Epithelial cell of proximal tubule (primary cell): ENCODE data around the gene SCNN1G. TPM values are rescaled to one million over a fixed set of nuclear protein-coding genes. Genes with fewer than 3 reads are reported as not detected.
A peak's percentile ranks its signal among the peaks of the same experiment; 100 is the strongest.

Source experiments
- DNase-seq: peaks from one replicate; pipeline ENCODE4 v3.0.0-alpha.2; 2011; ENCODE audit warnings: low read depth
- H3K4me3 ChIP-seq: 2 replicates; pipeline ENCODE4 v1.5.1; 2011; ENCODE audit warnings: low read depth, mild to moderate bottlenecking, low read length
- CTCF ChIP-seq: conservative IDR thresholded peaks from 2 replicates; pipeline ENCODE4 v1.5.1; 2012; ENCODE audit warnings: low read depth, mild to moderate bottlenecking, low read length
- total RNA-seq: library from RNA; depleted of rRNA; stranded (reverse); fragments of >200 nt; gene quantifications from 2 replicates; pipeline ENCODE4 v1.2.3, GENCODE V29; 2015

Gene SCNN1G
- total RNA-seq, 1 donor from 2014 or later = 0.17 TPM

GRCh38 chr16:23147666-23148065 lies 34.9 kb upstream of the SCNN1G start:
- TF ChIP-seq CTCF = no peak
- H3K4me3 ChIP-seq = peak overlapping the region; percentile 63
- DNase-seq = no peak

GRCh38 chr16:23148166-23148512 lies 34.4 kb upstream of the SCNN1G start:
- no peak for TF ChIP-seq CTCF
- H3K4me3 ChIP-seq = peak overlapping the region; percentile 63
- no peak for DNase-seq

- no peak for TF ChIP-seq CTCF
- no peak for DNase-seq
- peak overlapping the region; percentile 63 for H3K4me3 ChIP-seq
These were observed 33.9 kb upstream of the SCNN1G start for GRCh38 chr16:23148513-23149266.

- DNase-seq = no peak
- TF ChIP-seq CTCF = no peak
- peak within 1 kb of the TSS; percentile 76 for H3K4me3 ChIP-seq
These were observed 33.1 kb upstream of the SCNN1G start, which contains the start of gene USP31 for GRCh38 chr16:23149267-23149992. USP31 (minus strand) TSS chr16:23149452; CDS start chr16:23149270, 182 bp downstream.

- no peak for TF ChIP-seq CTCF
- DNase-seq = no peak
- peak overlapping the region; percentile 76 for H3K4me3 ChIP-seq
These were observed 32.6 kb upstream of the SCNN1G start for GRCh38 chr16:23149993-23150364.

- no peak for TF ChIP-seq CTCF
- no peak overlapping the region for H3K4me3 ChIP-seq
- no peak for DNase-seq
These were observed 30.0 kb upstream of the SCNN1G start for GRCh38 chr16:23152386-23153178.
